T-helper 22 cell (primary cell): Measurements from ENCODE around the gene GALNT7.
"Not testable (repeated sequence)": the region's sequence is repeated elsewhere in the genome, so short reads cannot be mapped to it uniquely, and the experiment has no call there.

Source experiments
- DNase-seq: peaks from one replicate; pipeline ENCODE4 v3.0.0-alpha.2; 2020; ENCODE audit warnings: low read depth

The GALNT7 gene

GRCh38 chr4:173168396-173169177 is at the start of gene GALNT7:
Gene GALNT7, plus strand, starts transcription at chr4:173168811. Its CDS starts 25 bp downstream, at chr4:173168836.
- DNase-seq = peak; percentile 57

- not testable (repeated sequence) for DNase-seq
Observed at GRCh38 chr4:173118819-173119218, 49.8 kb upstream of the GALNT7 start.

DNA sequence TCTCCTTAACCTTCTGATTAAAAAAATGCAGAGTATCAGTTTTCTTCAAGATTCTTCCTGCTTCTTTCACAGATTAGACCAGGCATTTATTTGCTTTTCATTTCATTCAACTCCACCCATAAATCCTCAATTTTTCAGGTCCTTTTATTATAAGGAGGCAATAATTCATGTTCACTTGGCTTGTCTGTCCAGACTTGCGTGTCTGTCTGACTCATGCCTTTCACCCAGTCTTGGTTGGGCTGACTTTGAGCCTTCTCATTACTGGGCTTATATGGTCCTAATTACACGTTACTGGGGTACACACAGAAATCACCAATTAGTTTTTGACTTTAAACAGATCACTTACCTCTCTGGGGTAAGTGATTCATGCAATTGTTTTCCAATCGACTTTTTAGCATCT is 48.8 kb upstream of the GALNT7 start:
- no peak for DNase-seq

GRCh38 chr4:173121076-173121561 is 47.5 kb upstream of the GALNT7 start:
- no peak for DNase-seq

GRCh38 chr4:173124209-173124865 is 44.3 kb upstream of the GALNT7 start:
- no peak for DNase-seq

DNA sequence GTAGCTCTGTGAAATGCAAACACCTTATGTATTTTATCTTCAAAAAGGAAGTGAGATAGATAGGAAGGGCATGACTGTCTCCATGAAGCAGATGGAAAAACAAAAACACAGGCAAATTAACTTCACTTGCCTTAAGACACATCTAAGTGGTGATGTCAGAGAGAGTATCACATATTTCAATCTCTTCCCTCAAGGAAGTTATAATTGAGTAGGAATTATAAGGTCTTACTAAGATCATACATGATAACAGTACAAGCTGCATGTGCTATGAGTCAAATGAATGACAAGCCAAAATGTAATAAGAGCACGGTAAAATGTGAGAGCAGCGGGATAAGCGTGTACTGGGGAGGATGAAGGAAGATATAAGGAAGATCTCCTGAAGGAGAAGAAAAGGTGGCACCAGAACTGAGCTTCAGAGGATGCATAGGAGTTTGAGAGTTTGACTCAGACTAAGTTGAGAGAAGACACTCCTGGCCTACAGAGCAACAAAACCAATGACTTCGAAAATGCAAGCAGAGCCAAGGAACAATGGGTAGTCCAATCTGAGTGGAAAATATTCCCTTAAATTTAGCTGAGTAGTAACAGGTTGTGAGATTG is 43.3 kb upstream of the GALNT7 start:
- DNase-seq = no peak

DNA sequence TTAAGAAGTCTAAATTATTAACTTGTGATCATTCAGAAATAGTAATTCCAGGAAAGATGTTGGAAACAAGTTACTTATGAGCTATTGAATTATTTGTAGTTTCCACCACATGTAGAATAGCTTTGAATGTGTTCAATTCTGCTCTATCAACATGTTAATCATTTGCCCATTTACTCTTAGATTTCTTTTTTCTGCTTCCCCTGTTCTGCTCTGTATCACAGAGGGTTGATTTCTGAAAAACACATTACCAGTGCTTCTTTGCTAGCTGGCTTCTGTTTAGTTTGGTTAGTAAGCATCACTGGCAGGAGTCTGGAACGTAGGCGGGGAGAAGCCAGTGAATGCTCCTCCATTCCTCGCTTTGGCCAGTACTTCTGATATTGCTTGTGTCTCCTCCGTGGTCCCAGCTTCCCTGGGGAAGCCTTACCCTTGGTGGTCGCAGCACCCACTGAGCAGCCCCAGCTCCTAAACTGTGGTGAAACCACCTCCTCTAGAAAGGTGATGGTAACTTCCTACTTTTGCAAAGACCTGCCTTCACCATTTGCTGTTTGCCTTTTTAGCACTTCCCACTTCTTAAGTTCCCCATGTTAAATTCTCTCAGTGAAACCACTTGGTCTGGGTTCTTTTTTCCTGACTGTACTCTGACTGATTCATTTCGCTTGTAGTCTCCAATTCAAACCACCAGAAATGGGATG is 40.3 kb upstream of the GALNT7 start:
- DNase-seq = no peak

GRCh38 chr4:173130687-173131086 is 37.9 kb upstream of the GALNT7 start:
- no peak for DNase-seq

GRCh38 chr4:173134426-173134825 is 34.2 kb upstream of the GALNT7 start:
- DNase-seq = no peak

- no peak for DNase-seq
Observed at GRCh38 chr4:173135241-173135847, 33.3 kb upstream of the GALNT7 start.

DNA sequence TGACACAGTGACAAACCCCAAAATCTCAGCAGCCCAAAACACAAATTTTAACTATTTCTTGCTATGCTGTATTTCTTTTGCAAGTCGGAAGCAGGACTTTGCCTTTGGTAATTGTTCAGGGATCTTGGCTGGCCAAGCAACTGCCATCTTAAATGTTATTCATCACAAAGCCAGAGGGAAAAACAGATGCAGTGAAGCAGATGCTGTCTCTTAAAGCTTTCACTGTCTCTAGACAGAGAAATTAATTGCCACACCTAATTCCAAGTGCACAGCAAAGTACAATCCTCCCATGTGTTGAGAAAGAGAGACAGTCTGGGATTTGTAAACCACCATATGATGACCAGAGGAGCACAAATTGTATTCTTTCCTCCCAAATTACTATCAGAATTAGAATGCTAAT is 30.0 kb upstream of the GALNT7 start:
- no peak for DNase-seq

- no peak for DNase-seq
Observed at GRCh38 chr4:173139561-173139960, 29.1 kb upstream of the GALNT7 start.

DNA sequence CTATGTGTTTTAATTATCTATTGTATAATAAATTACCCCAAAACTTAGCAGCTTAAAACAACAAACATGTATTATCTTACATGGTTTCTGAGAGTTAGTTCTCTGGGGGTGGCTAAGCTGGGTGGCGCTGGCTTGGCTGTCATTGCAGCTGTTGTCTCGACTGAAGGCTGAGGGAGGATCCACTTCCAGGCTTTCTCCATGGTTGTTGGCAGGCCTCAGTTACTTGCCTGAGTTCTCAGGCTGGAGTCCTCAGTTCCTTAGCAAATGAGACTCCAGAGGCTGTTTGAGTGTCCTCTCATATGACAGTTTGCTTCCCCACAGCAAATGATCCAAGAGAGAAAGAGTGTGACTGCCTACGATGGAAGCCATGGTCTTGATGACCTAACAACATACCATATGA is 23.5 kb upstream of the GALNT7 start:
- no peak for DNase-seq

- no peak for DNase-seq
Observed at GRCh38 chr4:173146456-173146855, 22.2 kb upstream of the GALNT7 start.

DNA sequence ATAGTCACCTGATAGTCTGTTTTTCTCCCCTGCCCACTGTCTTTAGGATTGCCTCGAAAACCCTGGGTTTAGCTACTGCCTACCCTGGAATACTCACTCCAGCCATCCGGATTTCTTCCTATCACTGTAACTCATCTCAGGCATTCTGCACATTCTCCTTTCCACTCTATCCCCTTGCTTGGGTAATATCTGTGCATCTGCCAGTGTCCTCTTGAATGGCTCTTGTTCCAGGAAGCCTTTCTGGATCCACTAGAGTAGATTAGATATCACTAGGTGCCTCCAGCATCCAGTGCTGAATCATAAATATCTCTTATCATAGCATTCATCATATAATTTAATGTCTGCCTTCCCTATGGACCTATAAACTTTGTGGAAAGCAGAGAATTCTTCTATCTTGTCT is 17.1 kb upstream of the GALNT7 start:
- DNase-seq = no peak

DNA sequence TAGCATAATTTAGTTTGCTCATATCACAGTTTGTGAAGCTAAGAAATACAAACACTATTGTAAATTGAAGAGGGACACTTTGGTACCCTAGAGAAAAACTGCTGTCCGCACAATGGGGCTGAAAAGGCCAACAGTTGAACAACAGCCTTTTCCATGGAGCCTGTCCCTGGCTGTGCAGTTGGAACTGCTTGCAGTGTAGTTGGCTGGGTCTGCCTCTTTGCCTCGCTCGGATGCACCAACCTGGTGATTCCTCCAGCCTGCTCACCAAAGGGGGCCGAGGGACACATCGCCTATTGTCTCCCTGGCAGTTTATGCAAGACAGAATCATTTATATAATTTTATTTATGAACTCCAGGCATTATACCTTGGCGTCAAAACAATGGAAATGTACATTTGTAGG is 16.5 kb upstream of the GALNT7 start:
- DNase-seq = no peak

DNA sequence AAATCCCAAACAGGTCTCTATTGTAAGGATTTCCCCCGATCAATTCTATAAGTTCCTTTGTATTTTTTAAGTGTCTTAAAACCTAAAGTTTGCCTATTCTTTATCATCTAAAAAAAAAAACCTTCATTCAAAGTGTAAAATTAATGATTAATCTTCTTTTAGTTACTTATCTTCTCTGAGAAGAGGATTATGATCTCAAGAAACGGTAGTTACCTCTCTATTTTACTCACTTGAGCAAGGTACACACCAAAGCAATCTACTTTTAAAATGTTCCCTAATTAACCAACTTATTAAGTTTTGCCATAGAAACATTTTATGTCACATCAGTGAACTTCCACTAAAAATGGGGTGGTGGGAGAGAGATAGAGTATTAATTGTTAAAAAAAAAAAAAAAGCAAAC is 15.2 kb upstream of the GALNT7 start:
- no peak for DNase-seq

GRCh38 chr4:173159791-173160190 is 8.8 kb upstream of the GALNT7 start:
- DNase-seq = no peak

- DNase-seq = no peak
Observed at GRCh38 chr4:173160871-173161270, 7.7 kb upstream of the GALNT7 start.

DNA sequence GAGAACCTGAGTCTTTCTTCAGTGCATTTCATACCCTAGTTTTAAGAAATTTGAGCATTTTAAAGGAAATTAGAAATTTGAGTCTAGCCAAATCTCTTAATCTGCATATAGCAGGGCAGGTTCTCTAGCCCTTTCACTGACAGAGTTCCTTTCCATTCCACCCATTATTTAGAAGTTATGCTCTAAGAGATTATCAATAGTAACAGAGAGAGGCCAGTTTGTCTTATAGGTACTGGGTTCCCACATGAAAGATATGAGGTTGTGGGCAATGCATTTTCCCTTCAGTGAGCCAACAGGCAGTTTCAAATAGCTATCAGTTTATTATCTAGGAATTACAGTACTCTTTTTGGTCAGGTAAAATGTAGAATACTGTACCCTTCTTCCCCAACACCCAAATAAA is 7.3 kb upstream of the GALNT7 start:
- DNase-seq = no peak

- no peak for DNase-seq
Observed at GRCh38 chr4:173165706-173166105, 2.9 kb upstream of the GALNT7 start.

DNA sequence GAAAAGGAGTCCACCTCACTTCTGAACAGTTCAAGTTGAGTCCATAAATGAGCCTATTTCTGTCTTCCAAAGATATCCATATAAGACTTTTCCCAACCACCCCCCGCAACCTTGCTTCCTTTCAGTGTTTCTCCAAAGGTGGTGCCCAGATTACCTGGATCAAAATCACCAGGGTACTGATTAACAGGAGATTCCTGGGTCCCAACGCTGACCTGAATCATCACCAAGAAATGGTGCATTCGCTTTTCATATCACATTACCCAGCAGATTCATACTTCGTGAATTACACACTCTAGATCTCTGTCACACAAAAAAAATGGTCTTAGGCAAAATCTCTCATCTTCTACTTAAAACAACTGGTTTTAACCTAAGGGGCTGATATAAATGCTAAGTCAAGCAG is 2.1 kb upstream of the GALNT7 start:
- DNase-seq = no peak
